GM19240 (cell line): Measurements from ENCODE around the gene RERE.
A peak's percentile ranks its signal among the peaks of the same experiment; 100 is the strongest.

ENCODE experiments used
- DNase-seq: peaks from one replicate; pipeline ENCODE4 v3.0.0; 2011; ENCODE audit warnings: low spot score; ENCODE audit not compliant: insufficient read length

Gene RERE

DNA sequence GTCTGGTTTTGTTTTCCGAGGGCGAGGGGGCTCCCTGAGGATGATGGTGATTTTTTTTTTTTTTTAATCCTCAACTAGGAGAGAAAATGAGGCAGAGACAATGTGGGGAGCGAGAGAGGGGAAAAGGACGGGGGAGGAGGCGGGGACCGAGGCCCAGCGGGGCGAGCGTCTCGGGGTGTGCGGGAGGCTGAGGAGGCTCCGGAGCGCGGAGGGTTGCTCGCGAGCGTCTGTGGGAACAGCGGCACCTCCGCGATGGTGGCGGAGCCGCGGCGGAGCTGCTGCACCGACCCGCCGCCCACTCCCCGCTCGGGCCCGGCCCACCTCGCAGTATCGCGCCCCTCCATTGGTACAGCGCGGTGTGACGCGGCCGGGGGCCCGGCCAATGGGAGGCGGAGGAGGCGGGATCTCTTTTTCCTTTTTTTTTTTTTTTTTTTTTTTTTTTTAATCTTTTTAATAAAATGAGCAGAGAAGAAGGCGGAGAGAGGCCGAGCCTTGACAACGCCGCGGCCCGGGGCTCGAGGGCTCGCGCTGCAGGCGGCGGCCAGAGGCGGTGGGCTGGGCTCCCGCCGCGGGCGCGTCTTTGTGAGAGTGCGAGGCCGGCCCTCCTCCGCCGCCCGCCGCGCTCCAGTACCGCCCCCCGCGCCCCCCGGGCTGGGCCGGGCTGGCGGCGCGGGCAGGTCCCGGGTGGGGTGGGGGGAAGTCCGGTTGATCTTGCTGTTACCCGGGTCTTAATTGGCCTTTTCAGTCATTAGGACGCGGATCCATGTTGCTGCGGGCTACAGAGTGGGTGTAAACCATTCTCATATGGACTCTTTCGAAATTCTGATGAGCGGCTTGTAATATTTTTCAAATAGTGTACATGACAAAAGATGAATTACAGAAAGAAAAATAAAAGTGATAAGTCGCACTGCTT, at the start of gene RERE:
RERE (minus strand) TSS at position 229 of the 913 bp plus-strand sequence.
- DNase-seq = peak; percentile 96

DNA sequence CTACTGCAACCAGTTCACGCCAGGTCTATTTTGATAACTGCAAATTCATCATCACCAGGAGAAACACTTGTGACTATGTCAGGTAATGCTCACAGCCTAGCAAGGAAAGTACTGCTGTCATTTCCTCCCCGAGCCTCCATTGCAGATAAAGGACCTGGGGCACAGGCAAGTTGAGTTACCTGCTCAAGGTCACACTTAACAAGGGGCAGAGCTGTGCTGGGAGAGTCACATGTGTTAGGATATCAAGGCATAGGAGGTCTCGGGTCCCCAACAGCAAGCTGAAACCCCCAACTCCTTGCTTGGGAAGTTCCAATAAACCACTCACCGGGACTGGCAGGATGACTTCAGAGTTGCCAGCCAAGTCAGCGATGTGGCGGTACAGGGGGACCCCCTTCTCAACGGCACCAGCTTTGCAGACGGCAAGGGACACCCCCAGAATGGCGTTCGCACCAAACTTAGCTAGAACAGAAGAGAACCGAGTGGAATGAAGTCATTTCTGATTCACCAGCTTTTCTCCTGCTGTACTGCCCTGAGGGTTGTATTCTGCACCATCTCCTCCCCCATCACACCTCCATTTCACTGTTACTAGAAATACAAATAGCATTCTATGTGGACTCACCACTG, 49.5 kb upstream of the RERE start:
- no peak for DNase-seq

DNA sequence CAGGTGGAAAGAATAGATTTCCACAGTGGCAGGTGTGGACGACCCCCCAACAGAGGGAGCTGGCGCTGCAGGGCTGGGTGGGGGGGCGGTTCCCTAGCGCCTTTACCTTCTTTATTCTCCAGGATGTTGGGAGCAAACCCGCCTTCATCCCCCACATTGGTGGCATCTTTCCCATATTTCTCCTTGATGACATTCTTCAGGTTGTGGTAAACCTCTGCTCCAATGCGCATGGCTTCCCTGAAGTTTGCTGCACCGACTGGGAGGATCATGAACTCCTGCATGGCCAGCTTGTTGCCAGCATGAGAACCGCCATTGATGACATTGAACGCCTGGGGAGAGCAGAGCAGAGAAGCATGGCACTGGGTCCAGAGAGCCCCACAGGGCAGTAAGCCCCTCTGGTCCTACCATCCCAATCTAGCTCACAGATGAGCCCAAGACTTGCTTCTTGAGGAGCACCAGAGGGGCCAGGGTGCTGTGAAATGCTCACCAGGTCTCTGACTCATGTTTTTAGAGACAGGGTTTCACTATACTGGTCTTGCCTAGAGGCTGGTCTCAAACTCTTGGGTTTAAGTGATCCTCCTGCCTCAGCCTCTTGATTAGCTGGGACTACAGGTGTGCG, 48.8 kb upstream of the RERE start:
- DNase-seq = no peak

DNA sequence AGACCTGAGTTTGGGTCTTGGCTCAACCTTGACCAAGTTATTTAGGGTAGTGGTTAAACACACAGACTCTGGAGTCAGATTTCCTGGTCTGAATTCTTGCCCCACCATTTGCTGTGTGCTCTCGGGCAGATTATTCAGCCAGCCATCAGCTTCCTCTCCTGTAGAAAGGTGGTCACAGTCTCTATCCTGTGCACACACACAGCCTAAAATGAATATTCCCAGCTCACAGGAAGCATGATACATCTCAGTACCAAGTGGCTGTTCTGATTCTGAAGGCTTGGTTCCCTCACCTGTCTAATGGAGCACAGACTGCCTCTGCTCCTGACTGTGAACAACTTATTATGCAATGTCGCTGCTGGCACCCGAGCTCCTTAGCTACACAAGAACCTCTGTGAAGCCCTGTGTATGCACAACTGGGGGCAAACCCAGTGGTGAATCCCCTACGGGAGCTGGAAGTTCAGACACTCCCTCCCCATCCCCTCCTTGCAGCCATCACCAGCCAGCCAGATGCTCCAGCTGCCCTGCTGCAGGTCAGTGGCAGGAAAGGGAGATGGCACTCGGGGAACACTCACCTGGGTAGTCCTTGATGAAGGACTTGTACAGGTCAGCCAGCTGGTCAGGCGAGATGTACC, 47.4 kb upstream of the RERE start:
- no peak for DNase-seq

DNA sequence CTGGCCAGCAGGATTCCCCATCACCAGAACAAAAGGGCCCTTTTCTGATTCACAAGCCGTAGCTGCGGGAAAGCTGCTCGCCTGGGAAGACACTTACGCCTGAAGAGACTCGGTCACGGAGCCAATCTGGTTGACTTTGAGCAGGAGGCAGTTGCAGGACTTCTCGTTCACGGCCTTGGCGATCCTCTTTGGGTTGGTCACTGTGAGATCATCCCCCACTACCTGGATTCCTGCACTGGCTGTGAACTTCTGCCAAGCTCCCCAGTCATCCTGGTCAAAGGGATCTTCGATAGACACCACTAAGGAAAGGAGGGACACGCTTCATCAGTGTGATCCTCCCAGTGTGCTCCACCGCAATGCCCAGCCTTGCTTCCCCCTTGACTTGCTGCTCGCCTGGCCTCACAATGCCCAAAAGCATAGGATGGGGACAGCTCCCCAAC, 46.4 kb upstream of the RERE start:
- no peak for DNase-seq

DNA sequence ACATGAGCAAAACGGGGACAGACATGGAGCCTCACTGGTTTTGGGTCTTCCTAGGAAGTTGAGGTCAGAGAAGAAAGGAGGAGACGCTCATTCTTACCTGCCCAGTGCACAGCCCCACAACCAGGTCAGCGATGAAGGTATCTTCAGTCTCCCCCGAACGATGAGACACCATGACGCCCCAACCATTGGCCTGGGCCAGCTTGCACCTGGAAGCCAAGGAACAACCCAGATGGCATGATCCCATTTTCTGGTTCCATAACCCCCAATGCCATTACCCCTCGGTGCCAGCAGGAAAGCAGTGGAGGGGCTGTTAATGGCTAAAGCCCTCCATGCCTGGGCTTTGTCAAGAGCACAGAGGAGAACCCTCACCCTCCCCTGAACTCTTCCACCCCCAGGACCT, 45.7 kb upstream of the RERE start:
- DNase-seq = no peak

DNA sequence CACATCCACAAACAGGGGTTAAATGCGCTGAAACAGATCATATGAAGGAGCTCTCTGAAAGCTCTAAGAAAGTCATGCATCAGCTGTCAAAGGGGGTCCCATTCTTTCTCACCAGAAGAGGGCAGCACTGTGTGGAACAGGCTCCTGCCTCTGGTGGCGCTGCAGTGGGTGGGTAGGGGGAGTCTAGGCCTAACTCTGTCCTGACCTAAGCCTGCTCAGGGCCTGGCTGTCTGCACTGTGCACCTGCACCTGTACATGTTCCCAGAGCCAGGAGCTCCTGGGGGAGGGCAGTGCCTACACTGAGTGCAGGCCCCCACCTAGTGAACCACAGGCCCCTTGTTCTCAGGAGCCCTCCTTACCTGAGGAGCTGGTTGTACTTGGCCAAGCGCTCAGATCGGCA, 45.1 kb upstream of the RERE start:
- DNase-seq = no peak

DNA sequence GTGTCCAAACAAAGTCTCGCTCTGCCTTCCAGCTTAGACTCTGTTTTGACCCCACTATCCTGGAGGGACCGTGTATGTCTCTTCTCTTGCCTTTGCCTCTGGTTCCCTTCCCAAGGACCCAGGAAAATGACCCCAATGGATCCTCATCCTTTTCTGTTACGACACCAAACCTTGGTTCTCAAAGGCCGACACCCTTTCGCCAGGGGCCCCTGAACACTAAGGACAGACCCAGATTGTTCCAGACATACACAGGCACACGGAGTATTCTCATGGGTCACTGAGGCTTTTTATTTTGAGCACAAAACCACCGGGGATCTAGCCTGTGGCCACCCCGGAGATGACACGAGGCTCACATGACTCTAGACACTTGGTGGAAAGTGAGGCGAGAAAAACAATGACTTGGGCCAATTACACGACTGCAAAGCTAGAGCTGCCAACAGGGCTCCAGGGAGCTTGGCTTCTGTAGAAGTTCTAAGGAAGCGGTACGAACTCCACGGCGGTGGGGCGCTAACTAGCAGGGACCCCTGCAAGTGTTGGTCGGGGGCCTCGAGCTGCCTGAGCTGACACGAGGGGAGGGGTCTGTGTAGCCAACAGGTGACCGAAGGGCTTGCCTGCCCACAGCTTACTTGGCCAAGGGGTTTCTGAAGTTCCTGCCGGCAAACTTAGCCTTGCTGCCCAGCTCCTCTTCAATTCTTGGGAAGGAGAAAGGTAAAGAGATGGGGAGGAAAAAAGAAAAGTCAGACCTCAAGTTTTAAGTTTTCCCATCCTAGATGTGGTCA, 43.5 kb upstream of the RERE start:
- no peak for DNase-seq

DNA sequence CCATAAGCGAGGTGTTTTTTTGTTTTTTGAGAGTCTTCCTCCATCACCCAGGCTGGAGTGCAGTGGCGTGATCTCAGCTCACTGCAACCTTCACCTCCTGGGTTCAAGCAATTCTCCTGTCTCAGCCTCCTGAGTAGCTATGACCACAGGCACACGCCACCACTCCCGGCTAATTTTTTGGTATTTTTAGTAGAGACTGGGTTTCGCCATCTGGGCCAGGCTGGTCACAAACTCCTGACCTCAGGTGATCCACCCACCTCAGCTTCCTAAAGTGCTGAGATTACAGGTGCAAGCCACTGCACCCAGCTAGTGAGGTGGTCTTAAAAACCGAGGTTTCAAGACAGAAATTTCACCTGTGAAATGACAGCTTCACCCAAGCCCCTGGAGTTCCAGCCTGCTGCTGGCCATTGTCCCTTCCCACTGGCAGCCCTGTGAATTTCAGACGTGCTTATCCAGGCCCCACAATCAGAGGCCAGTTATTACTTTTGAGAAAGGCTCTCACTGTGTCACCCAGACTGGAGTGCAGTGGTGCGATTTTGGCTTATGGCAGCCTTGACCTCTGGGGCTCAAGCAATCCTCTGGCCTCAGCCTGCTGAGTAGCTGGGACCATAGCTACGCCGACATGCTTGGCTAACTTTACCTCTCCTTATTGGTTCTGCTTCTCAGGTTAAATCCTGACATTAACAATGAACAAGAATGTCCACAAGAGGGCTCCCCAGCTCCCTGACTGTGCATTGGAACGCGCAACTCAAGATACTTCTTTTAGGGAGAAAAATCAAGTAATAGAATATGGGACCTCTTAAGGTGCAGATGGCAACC, 41.7 kb upstream of the RERE start:
- DNase-seq = no peak

DNA sequence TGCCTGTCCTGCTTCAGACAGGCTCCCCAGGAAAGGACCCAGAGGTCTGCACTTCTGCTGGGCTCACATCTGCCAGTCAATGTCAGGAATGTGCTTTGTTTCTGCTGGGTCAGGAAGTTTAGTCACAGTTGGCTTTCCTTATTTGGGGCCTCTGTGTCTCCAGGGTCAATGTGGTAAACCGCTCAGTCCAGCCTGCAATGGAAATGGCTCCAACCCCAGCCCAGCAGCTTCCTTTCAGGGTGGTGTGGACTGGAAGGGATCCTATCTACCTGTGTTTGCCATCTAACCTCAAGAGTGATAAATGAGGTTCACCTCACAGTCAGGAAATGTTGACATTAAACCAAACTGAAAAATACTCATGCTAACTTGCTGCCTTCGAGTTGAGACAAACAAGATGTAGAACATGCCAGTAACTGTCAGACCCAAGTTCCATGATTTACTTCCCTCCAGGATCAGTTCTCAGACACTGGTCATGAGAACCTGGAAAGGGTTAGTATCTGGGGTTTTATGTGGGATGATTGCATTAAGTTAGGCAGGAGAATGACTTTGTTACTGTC, 40.8 kb upstream of the RERE start:
- DNase-seq = no peak

DNA sequence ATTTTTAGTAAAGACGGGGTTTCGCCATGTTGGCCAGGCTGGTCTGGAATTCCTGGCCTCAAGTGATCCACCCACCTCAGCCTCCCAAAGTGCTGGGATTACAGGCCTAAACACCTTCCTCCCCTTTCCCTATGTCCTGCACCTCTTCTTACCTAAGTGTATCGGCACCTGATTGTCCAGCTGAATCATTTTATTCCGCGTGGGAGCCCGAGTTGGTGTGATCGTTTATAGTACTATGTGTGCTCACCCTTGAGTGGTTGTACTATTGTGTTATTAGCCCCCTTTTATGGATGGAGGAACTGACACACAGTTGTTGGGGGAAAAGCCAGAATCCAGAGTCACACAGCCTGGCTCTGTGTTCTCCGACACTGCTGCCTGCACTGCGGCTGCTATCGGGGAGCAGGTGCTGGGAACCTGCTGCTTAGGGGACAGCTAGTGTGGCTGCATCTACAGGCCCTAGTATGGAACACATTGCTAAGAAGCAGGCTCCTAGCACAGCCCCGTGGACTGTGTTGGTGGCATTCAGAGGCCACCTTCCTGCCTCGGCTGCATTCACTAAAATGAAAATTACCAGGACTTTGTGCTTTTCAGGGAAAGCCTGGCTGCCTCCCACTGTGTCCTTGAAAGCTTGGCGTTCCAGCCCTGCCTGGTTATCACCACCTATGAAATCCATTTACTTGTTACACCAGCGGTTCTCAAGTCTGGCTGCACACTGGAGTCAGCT, 39.4 kb upstream of the RERE start:
- DNase-seq = no peak

DNA sequence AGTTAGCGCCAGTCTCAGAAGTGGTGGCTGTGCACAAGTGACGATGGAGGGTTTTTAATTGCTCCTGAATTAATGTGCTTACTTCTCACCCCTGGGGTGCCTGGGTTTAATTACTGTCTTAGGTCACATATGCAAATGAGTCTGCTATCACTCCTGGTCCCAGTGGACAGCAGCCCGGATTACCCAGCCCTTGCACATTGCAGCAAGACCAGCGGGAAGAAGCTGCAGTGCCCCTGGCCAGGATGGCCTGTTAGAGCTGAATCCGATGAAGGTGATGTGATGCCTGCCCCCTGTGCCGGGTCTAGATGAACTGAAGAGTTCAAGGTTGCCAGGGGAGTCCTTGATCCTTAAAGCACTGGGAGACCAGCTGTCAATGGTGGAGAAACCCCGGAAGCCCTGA, 36.8 kb upstream of the RERE start:
- DNase-seq = no peak

DNA sequence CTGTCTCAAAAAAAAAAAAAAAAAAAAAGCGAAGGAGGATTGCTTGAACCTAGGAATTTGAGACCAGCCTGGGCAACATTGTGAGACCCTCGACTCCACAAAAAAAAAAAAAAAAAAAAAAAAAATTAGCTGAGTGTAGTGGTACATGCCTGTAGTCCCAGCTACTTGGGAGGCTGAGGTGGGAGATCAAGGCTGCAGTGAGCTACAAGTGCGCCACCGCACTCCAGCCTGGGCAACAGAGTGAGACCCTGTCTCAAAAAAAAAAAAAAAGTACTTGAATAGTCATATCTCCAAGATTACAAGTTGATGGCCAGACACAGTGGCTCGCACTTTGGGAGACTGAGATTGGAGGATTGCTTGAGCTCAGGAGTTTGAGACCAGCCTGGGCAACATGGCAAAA, 33.6 kb upstream of the RERE start:
- no peak for DNase-seq

DNA sequence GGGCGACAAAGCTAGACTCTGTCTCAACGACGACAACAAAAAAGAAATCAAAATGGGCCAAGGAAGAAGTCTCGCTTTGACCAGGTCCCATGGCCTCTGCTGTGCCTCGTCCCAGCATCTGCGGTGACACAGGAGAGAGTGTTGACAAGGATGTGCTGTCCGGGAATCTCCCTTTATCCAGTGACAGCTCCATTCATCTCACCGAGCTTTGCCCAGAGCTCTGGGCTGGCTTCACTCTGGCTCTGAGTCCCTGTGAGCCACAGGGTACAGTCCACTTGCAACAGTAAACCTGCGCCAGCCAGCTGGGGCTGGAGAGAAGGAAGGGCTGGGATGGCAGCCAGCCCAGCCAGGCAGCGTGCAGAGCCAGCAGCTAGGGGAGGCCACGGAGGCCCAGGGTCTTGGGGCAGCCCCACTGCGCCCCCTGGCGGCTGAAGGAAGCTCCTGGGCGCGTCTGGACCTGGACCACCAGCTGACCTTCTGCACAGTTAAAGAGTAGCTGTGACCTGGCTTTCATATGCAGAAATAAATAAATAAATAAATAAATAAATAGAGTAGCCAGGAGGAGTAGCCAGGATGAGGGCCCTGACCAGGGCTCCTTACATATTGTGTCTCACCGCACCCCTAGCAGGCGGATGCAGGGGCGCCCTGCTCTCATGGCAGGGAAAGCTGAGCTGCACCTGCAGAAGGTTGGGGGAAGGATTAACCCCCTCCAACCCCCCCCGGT, 31.4 kb upstream of the RERE start:
- DNase-seq = peak; percentile 75

DNA sequence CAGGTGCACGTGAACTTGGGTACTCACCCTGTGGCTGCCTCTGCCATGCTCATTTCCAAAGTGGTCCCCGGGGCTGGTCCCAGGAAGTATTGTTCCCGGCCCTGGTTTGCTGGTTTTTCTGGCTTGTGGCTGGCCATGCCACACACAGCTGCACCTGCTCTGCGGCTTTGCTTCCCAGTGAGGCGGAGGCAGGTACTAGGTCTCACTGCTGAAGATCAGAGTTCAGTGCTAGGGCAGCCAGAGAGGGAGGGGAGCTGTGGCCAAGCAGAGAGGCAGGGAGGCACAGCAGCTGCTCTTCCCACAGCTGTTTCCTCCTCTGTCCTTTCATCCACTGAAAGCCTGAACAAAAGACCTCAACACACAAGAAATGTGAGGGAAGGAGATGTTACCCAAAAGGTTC, 30.6 kb upstream of the RERE start:
- no peak for DNase-seq

DNA sequence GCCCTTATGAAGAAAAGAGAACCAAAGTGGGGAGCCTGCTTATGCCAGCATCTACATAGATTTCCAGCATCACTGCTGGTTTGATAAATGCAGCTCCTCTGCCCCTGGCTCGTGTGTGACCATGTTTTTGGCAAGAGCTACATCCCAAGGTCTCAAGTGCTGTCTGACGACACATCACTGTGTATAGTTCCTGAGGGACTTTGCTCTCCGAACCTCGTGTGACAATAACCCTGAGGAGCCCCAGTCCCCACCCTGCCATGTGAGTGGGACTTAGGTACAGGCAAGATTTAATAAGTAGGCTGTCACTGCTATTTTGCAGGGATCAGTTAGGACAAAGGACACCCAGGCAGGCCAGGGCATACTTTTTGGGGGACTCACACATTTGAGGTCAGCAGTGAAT, 28.8 kb upstream of the RERE start:
- DNase-seq = no peak

DNA sequence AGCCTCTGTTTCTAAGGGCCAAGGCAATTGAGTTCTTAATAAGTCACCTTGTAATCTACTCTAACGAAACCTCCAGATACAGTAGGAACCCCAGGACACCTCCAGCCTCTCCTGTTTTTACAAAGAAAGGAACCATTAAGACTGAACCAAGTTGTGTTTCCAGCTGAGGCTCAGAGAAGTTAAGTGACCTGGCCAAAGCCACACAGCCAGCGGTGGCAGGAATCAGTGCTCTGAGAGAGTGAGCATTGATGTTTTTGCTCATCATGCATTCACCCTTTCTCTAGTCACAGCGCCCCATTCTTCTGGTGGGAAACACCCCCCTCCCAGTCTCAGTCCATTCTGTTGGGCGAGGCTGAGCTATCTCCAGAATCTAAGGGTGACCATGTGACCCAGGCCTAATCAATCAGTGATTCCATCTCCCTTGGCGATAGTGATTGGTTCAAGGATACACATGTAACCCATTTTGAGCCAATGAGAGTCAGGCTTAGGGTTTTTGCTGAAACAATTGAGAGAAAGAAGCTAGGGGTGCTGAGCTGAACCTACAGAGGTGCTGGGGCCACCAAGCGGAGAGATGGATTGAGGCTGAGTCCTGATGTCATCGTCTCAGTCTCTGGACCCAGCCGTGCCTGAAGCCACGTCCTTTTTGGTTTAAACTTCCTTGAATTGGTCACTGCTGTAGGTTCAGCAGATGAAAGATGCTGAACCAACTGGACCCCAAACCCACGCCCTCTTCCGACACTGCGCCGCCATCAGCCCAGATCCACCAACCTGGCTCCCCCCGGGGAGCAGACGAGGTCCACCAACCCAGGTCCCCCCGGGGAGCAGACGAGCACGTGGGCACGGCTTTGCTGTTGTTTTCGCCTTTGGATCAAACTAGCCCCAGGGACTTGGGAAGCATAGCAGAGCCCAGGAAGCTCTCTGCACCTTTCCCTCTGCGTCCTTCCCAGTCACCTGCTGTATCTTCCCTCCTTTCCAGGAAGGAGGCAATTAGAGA, 28.0 kb upstream of the RERE start:
- DNase-seq = no peak
